H1 (cell line): ENCODE data around the gene P2RX7. TPM values are rescaled to one million over a fixed set of nuclear protein-coding genes. Genes with fewer than 3 reads are reported as not detected.

ENCODE experiments used
- CREB1 ChIP-seq: IDR thresholded peaks from 2 replicates; pipeline ENCODE4 v1.6.1; 2012; ENCODE audit warnings: inconsistent platforms
- TCF12 ChIP-seq: IDR thresholded peaks from 2 replicates; pipeline ENCODE4 v1.6.1; 2011; ENCODE audit warnings: low read depth, mild to moderate bottlenecking, low read length
- polyA plus RNA-seq, 7 experiments: library from polyadenylated mRNA; depleted of rRNA in 3 of 7; stranded (reverse) in 5 of 7; unstranded in 2 of 7; fragments of >200 nt in 5 of 7; fragments of 200-250 nt in 2 of 7; gene quantifications; 1 replicate in 5 of 7; 2 replicates in 1 of 7; 4 replicates in 1 of 7; pipeline versions ENCODE4 v1.2.1 to v1.2.3, GENCODE V29; 2011 to 2013; ENCODE audit warnings: missing spikeins in 2 of 7, mixed read lengths in 2 of 7
- total RNA-seq: library from RNA; stranded (reverse); fragmentation: NEBNext Ultra II Directional; extraction: Animal tissue kit (Norgen Biotek cat#: 25700); gene quantifications from 2 replicates; pipeline ENCODE4 v1.2.1, GENCODE V29; 2021

Gene P2RX7
- total and polyA plus RNA-seq, 2 of the 8 experiments (the other 6 are each of a cell fraction or from before 2014, with no cell fraction given): 0.38 to 0.56 TPM

DNA sequence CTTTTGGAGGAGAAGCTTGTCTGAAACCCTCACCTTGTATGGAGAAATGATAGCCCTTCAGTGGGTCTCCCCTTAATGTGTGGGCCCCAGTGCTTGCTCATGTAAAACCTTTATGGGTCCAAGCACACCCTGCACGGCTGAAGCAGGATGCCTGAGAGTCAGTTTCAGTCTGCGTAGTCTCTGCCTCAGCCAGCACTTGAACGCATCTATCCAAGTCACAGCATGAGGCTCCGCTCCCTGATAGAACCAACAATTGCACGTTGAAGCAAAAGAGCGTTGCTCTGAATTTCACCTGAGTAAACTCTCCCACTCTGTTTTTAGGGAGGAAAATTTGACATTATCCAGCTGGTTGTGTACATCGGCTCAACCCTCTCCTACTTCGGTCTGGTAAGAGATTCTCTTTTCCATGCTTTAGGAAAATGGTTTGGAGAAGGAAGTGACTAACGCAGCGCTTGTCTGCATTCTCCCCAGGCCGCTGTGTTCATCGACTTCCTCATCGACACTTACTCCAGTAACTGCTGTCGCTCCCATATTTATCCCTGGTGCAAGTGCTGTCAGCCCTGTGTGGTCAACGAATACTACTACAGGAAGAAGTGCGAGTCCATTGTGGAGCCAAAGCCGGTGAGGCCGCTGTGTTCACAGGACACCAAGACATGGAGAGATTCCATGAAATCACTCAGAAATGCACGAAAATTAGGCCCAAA lies 44.3 kb downstream of the P2RX7 start (continued):
- TF ChIP-seq TCF12 (no peak), CREB1 (no peak)
- TF ChIP-seq, all 59 proteins: peak for 0
